GM21447 (cell line): Measurements from ENCODE around the gene PLXNA2.

Source experiments
- ATAC-seq: cut with Tn5 transposase; IDR thresholded peaks from one replicate; pipeline ENCODE4 v1.9.1; 2021; ENCODE audit not compliant: unreplicated experiment

The PLXNA2 gene

DNA sequence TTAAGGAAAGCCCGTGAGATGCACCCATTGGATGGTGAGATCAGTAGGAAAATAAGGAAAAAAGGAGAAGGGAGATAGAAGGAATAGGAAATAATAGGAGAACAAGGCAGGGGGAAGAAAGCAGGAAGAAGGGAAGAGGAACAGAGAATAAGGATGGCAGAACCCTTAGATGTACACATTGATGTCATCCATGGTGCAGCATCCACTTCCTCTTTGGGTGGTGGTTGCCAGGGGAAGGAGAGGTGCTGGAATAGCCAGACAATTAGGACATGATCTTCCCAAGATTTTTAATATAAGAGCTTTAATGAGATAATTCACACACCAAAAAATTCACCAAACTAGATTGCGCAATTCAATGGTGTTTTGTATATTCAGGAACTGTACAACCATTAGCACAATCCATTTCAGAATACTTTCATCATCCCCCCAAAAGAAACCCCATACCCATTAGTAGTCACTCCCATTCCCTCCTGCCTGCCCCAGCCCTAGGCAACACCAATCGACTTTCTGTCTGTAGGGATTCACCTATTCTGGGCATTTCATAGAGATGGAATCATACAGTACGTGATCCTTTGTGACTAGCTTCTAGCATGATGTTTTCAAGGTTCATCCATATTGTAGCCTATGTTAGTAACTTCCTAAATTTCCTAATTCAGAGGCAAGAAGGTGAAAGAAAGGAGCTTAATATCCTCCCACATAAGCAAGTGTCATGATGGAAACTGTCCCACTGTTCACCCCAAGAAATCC is 121.4 kb downstream of the PLXNA2 start:
- ATAC-seq: no peak

GRCh38 chr1:208121813-208122364 is 122.3 kb downstream of the PLXNA2 start:
- no peak for ATAC-seq

GRCh38 chr1:208120431-208120790 is 123.8 kb downstream of the PLXNA2 start:
- no peak for ATAC-seq

DNA sequence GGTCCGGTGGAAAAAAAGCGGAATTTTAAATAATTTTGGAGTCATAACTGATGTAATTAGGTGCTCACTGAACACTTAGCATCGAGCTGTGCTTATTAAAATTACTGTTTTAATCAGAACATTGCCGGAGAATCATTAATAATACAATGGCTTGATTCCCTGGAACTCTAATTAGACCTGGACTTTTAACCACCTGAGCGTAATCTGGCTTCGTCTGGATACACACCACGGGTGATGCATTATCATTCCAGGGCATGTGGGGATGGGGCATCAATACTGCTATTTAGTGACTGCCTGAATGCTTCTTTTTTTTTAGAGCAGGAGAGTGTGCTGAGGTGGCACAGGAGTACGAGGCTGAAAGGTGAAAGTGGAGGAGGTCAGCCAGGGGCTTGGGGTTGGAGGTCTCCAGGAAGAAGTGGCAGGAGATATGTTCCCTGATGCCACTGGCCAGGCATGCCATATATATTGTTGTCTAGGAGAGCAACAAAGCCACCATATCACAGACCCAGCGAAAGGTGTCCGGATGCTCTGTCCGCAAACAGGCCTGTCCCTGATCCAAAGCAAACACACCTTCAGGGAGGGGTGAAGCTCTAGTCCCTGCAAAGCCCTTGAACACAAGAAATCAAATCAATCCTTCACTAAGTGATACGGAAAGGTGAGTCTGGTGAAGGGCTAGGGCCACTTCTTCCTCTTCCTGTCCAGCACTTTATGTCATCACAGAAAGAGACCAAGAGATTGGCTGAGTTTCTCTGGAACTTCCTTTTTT is 125.2 kb downstream of the PLXNA2 start:
- ATAC-seq: no peak

GRCh38 chr1:208118306-208118705 is 125.9 kb downstream of the PLXNA2 start:
- no peak for ATAC-seq

- no peak for ATAC-seq
Observed at GRCh38 chr1:208117826-208118225, 126.4 kb downstream of the PLXNA2 start.

DNA sequence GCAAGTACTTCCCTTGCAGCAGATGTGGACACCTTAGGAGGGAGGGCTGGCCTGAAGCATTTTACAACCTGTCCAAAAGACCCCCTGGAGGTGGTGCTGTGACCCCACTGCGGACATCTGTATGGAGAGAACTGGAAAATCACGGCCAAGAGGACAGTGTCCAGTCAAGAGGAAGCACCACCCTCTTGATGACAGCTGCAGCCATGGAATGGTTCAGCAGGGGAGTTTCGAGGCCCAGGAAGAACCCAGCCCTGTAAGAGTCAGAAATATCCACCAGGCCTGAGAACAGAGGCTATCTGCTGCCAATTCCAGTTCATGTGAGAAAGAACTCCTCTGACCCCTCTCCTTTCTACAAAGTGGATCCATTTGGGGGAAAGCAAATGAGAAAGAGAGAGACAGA is 126.8 kb downstream of the PLXNA2 start:
- no peak for ATAC-seq

DNA sequence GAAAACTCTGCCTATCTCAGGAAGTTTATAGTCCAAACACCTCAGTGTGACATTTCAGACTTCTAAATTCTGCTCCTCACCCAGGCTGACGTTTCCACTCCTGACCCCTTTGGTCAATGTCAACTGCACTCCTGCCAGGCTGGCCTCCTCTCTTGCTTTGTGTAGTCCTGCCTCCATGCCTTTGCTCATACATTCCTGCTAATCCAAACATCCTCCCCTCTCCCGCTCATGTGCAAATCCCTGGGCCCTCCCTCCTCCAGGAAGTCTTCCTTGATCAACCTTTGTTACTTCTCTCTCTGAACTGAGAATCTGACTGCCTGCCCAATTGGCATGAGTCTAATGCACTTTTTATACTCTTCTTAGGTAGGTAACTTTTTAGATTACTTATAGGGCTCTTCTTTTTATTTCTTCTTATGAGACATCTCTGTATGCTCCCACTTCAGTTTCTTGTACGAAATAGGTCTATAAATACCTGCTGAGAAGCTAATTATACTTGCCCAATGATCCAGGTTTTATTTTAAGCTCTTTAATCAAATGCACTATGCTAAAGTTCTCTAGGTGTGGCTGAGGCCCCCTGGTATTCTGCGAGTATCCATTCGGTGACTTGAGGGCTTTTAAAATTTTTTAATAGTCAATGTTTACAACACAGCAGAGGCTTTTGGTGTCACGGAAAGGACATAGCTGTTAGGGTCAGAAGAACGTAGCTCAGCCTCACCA is 128.1 kb downstream of the PLXNA2 start:
- no peak for ATAC-seq

DNA sequence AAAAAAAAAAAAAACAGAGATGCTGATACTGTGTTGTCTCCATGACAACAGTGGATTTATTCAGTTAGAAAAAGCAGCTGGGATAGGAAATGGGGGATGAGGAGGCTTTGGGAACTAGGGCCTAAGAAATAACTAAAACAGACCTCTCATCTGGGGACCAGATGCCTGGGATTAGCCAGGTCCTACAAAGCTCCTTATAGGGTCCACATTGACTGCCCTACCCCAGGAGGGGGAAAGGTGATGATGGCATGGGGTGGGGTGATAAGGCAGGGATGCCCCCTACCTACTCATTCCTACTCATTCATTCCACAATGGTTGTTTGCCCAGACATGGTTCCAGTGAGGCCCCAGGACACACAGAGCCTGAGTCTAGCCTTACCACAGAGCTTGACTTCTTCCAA is 131.2 kb downstream of the PLXNA2 start:
- ATAC-seq: no peak

DNA sequence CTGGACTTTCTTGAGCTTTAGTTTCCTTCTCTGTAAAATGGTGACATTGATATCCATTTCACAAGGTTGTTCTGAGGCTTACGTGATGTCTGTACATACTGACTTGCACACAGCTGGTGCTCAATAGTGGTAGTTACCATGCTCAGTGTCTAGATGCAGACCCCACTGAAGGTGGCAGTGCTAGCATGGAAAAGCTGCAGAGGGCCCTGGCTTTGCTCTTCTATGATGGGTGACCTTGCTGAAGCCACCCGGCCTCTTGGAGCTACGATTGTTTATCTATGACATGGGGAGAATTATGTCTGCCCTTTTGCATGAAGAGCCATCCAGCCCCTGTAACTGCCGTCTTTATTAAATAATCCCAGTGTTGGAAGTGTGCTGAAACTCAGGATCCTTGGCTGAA is 131.8 kb downstream of the PLXNA2 start:
- ATAC-seq: no peak

GRCh38 chr1:208111646-208112190 is 132.5 kb downstream of the PLXNA2 start:
- ATAC-seq: no peak

DNA sequence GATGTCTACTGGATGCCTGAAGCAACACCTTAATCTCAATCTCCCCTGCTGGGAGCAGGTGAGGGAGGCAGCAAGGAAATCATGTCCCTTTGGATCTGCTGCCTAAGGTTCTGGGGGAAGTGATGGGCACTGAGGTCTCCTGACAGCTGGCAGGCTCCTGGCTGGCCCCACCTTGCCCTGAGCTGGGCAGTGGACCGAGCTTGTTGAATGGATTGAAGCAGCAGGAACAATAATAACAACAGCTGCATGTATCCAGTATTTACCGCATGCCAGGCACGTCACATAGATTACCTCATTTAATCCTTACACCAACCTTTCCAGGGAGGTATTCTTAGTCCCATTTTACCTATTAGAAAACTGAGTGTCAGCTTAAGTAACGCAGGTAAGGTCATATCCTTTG is 133.9 kb downstream of the PLXNA2 start:
- no peak for ATAC-seq

DNA sequence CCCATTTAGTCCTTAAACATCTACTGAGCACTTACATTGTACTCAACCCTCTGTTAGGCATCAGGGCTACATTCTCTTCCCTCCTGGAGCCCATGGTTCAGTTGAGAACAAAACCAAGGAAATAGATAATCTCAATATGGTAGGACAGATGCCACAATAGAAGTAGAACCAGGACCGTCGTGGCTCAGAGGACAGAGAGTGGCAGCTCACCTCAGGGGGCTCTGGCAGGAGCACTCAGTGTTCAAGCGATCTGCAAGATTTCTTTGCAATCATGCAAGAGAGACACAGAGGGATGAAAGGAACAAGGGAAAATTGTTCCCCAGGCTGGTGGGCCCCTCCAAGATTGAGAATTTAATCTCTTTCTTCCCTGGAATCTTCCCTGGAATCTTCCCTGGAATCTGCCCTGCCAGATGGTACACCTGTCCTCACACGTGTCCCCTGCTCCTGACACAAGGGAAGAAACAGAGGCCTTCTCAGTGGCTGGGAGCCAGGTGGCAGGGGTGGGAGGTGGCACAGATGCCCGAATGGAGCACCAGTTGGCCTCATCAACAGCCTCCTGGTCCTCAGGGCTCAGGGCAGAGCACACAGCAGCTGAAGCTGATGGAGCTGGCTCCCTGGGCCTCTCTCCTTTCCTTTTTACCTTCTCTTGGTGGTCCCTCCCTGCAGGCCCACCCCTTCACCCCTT is 135.4 kb downstream of the PLXNA2 start:
- no peak for ATAC-seq

DNA sequence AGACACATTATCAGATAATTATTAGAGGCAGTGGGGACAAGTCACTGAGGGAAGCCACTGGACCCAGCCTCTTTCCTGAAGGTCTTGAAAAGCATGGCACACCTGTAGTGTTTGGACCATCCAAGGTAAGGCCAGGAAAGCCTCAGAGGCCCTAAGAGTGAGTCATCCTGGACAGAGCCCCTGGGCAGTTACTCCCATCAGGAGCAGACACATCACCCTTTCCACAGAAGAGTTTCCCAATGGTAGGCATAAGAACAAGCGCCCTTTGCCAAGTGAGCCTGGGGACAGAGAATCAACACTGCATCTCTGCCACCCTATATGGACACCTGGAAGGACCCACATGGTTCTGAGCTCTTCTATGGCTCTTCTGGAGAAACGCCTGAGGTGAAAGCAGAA is 136.0 kb downstream of the PLXNA2 start:
- ATAC-seq: no peak

- no peak for ATAC-seq
Observed at GRCh38 chr1:208107425-208108212, 136.6 kb downstream of the PLXNA2 start.

DNA sequence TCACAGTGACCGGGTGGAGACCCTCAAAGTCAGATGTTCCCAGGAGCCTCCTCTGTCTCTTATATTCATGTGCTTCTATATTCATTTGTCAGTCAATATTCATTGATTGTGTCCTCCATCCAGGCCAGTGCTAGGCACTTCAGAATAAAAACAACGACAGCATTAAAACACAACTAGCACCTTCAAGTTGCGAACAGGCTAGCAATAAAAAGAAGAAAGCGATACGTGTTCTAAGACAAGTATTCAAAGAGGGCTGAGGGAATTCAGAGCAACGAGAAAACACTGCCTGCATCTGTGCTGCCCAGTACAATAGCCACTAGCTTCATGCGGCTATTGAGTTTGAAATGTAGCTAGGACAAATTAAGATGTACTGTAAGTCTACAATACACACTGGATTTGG is 138.0 kb downstream of the PLXNA2 start:
- no peak for ATAC-seq

DNA sequence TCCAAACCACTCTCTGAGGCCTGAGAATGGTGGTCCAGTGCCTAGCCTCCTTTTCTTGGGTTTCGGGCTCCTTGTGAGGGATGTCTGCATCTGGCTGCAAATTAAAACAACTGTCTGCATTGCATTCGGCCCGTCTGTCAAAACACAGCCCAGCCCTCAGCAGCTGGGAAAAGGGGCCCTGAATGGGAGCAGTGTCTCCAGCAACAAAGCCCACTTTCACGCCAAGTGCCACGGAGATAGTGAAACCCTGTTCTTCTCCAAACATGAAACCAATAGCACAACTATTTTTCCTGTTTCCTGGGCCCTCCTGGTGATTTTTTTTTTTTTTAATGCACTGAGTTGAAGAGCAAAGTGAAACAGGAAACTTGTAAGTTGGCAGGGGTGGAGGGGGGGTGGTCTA is 138.4 kb downstream of the PLXNA2 start:
- ATAC-seq: no peak

- no peak for ATAC-seq
Observed at GRCh38 chr1:208103597-208104513, 140.3 kb downstream of the PLXNA2 start.
